ENCODE measurements around the gene ABCB10. TPM values are rescaled to one million over a fixed set of nuclear protein-coding genes. Genes with fewer than 3 reads are reported as not detected.
"Not testable (repeated sequence)": the region's sequence is repeated elsewhere in the genome, so short reads cannot be mapped to it uniquely, and the experiment has no call there.

ABCB10 gene
- total RNA-seq, 1 donor from 2014 or later: 11.5 TPM

- Histone ChIP-seq H3K9ac (ENCODE audit: low read depth in 1 of 3, low read length in 3 of 3) (peak overlapping the region; percentile 60 to 89 (median 76)), H3K27ac (ENCODE audit: low read depth, low read length) (peak overlapping the region; percentile 71), H3K4me3 (ENCODE audit: low read length in 3 of 3) (peak overlapping the region; percentile 76 to 95 (median 93)), H3K4me1 (ENCODE audit: control insufficient read depth in 3 of 3, insufficient read depth in 3 of 3, low read length in 3 of 3) (peaks cover 23 to 28% (median 26%) of the 10 kb centered on the region in 3 donors)
- H3K36me3 ChIP-seq (ENCODE audit: control insufficient read depth in 3 of 3, insufficient read depth in 3 of 3, low read length in 3 of 3); H3K9me3 ChIP-seq (ENCODE audit: control insufficient read depth in 3 of 3, low read length in 3 of 3); H3K27me3 ChIP-seq (ENCODE audit: control insufficient read depth in 3 of 3, insufficient read depth in 3 of 3, low read length in 3 of 3): not testable (repeated sequence)
Observed at GRCh38 chr1:229559336-229559801, 862 bp upstream of the ABCB10 start.

- H3K9me3 ChIP-seq (ENCODE audit: control insufficient read depth in 3 of 3, low read length in 3 of 3): no peaks in the 10 kb centered on the region
- peaks cover 16 to 21% (median 20%) of the 10 kb centered on the region in 3 donors for H3K4me1 ChIP-seq (ENCODE audit: control insufficient read depth in 3 of 3, insufficient read depth in 3 of 3, low read length in 3 of 3)
Observed at GRCh38 chr1:229557913-229558414, 543 bp downstream of the ABCB10 start.

GRCh38 chr1:229557200-229557850, 1.2 kb downstream of the ABCB10 start:
- H3K4me1 ChIP-seq (ENCODE audit: control insufficient read depth in 3 of 3, insufficient read depth in 3 of 3, low read length in 3 of 3): peaks cover 16 to 21% (median 20%) of the 10 kb centered on the region in 3 donors
- peak overlapping the region; percentile 75 to 89 (median 85) for H3K9ac ChIP-seq (ENCODE audit: low read depth in 1 of 3, low read length in 3 of 3)
- no peaks in the 10 kb centered on the region for H3K9me3 ChIP-seq (ENCODE audit: control insufficient read depth in 3 of 3, low read length in 3 of 3)
- peak overlapping the region; percentile 76 to 95 (median 93) for H3K4me3 ChIP-seq (ENCODE audit: low read length in 3 of 3)
- no peaks in the 10 kb centered on the region for H3K27me3 ChIP-seq (ENCODE audit: control insufficient read depth in 3 of 3, insufficient read depth in 3 of 3, low read length in 3 of 3)
- peak overlapping the region; percentile 65 for H3K27ac ChIP-seq (ENCODE audit: low read depth, low read length)
- peaks cover 0 to 2% (median 0%) of the 10 kb centered on the region in 3 donors for H3K36me3 ChIP-seq (ENCODE audit: control insufficient read depth in 3 of 3, insufficient read depth in 3 of 3, low read length in 3 of 3)

More at GRCh38 chr1:229557913-229558414, 543 bp downstream of the ABCB10 start:
- peak overlapping the region; percentile 75 to 89 (median 85) for H3K9ac ChIP-seq (ENCODE audit: low read depth in 1 of 3, low read length in 3 of 3)
- H3K36me3 ChIP-seq (ENCODE audit: control insufficient read depth in 3 of 3, insufficient read depth in 3 of 3, low read length in 3 of 3): peaks cover 0 to 2% (median 0%) of the 10 kb centered on the region in 3 donors
- H3K4me3 ChIP-seq (ENCODE audit: low read length in 3 of 3): peak overlapping the region; percentile 76 to 95 (median 93)
- H3K27me3 ChIP-seq (ENCODE audit: control insufficient read depth in 3 of 3, insufficient read depth in 3 of 3, low read length in 3 of 3): no peaks in the 10 kb centered on the region
- peak overlapping the region; percentile 65 for H3K27ac ChIP-seq (ENCODE audit: low read depth, low read length)

- Histone ChIP-seq H3K9ac (ENCODE audit: low read depth in 1 of 3, low read length in 3 of 3) (peak overlapping the region in 1 of 3 donors; percentile 27), H3K9me3 (ENCODE audit: control insufficient read depth in 3 of 3, low read length in 3 of 3) (no peaks in the 10 kb centered on the region), H3K4me1 (ENCODE audit: control insufficient read depth in 3 of 3, insufficient read depth in 3 of 3, low read length in 3 of 3) (peaks cover 16 to 25% (median 21%) of the 10 kb centered on the region in 3 donors), H3K27ac (ENCODE audit: low read depth, low read length) (no peak overlapping the region), H3K36me3 (ENCODE audit: control insufficient read depth in 3 of 3, insufficient read depth in 3 of 3, low read length in 3 of 3) (peaks cover 0 to 2% (median 0%) of the 10 kb centered on the region in 3 donors), H3K27me3 (ENCODE audit: control insufficient read depth in 3 of 3, insufficient read depth in 3 of 3, low read length in 3 of 3) (no peaks in the 10 kb centered on the region), H3K4me3 (ENCODE audit: low read length in 3 of 3) (no peak overlapping the region)
Observed at GRCh38 chr1:229554886-229555621, 3.5 kb downstream of the ABCB10 start.

- H3K9me3 ChIP-seq (ENCODE audit: control insufficient read depth in 3 of 3, low read length in 3 of 3): no peaks in the 10 kb centered on the region
- no peak overlapping the region for H3K27ac ChIP-seq (ENCODE audit: low read depth, low read length)
- no peak overlapping the region for H3K4me3 ChIP-seq (ENCODE audit: low read length in 3 of 3)
- peaks cover 12 to 22% (median 21%) of the 10 kb centered on the region in 3 donors for H3K4me1 ChIP-seq (ENCODE audit: control insufficient read depth in 3 of 3, insufficient read depth in 3 of 3, low read length in 3 of 3)
- H3K36me3 ChIP-seq (ENCODE audit: control insufficient read depth in 3 of 3, insufficient read depth in 3 of 3, low read length in 3 of 3): peaks cover 4 to 6% (median 5%) of the 10 kb centered on the region in 3 donors
- no peaks in the 10 kb centered on the region for H3K27me3 ChIP-seq (ENCODE audit: control insufficient read depth in 3 of 3, insufficient read depth in 3 of 3, low read length in 3 of 3)
- no peak overlapping the region for H3K9ac ChIP-seq (ENCODE audit: low read depth in 1 of 3, low read length in 3 of 3)
Observed at GRCh38 chr1:229553621-229554130, 4.8 kb downstream of the ABCB10 start.

- H3K9ac ChIP-seq (ENCODE audit: low read depth in 1 of 3, low read length in 3 of 3): no peak overlapping the region
- H3K27ac ChIP-seq (ENCODE audit: low read depth, low read length): no peak overlapping the region
- H3K36me3 ChIP-seq (ENCODE audit: control insufficient read depth in 3 of 3, insufficient read depth in 3 of 3, low read length in 3 of 3): peaks cover 4 to 10% (median 5%) of the 10 kb centered on the region in 3 donors
- H3K9me3 ChIP-seq (ENCODE audit: control insufficient read depth in 3 of 3, low read length in 3 of 3): no peaks in the 10 kb centered on the region
- H3K27me3 ChIP-seq (ENCODE audit: control insufficient read depth in 3 of 3, insufficient read depth in 3 of 3, low read length in 3 of 3): no peaks in the 10 kb centered on the region
- peaks cover 12 to 22% (median 20%) of the 10 kb centered on the region in 3 donors for H3K4me1 ChIP-seq (ENCODE audit: control insufficient read depth in 3 of 3, insufficient read depth in 3 of 3, low read length in 3 of 3)
- H3K4me3 ChIP-seq (ENCODE audit: low read length in 3 of 3): no peak overlapping the region
Observed at GRCh38 chr1:229552732-229553131, 5.8 kb downstream of the ABCB10 start.

- no peak overlapping the region for H3K9ac ChIP-seq (ENCODE audit: low read depth in 1 of 3, low read length in 3 of 3)
- no peak overlapping the region for H3K27ac ChIP-seq (ENCODE audit: low read depth, low read length)
- peaks cover 13 to 19% (median 14%) of the 10 kb centered on the region in 3 donors for H3K36me3 ChIP-seq (ENCODE audit: control insufficient read depth in 3 of 3, insufficient read depth in 3 of 3, low read length in 3 of 3)
- H3K9me3 ChIP-seq (ENCODE audit: control insufficient read depth in 3 of 3, low read length in 3 of 3): no peaks in the 10 kb centered on the region
- H3K27me3 ChIP-seq (ENCODE audit: control insufficient read depth in 3 of 3, insufficient read depth in 3 of 3, low read length in 3 of 3): no peaks in the 10 kb centered on the region
- peaks cover 4 to 12% (median 6%) of the 10 kb centered on the region in 3 donors for H3K4me1 ChIP-seq (ENCODE audit: control insufficient read depth in 3 of 3, insufficient read depth in 3 of 3, low read length in 3 of 3)
- H3K4me3 ChIP-seq (ENCODE audit: low read length in 3 of 3): no peak overlapping the region
Observed at GRCh38 chr1:229550812-229551567, 7.5 kb downstream of the ABCB10 start.

GRCh38 chr1:229547542-229547941, 11.0 kb downstream of the ABCB10 start:
- H3K4me3 ChIP-seq (ENCODE audit: low read length in 3 of 3): no peak overlapping the region
- H3K27me3 ChIP-seq (ENCODE audit: control insufficient read depth in 3 of 3, insufficient read depth in 3 of 3, low read length in 3 of 3): no peaks in the 10 kb centered on the region
- H3K36me3 ChIP-seq (ENCODE audit: control insufficient read depth in 3 of 3, insufficient read depth in 3 of 3, low read length in 3 of 3): peaks cover 19 to 39% (median 27%) of the 10 kb centered on the region in 3 donors
- no peak overlapping the region for H3K27ac ChIP-seq (ENCODE audit: low read depth, low read length)
- H3K9ac ChIP-seq (ENCODE audit: low read depth in 1 of 3, low read length in 3 of 3): no peak overlapping the region
- H3K9me3 ChIP-seq (ENCODE audit: control insufficient read depth in 3 of 3, low read length in 3 of 3): no peaks in the 10 kb centered on the region
- peaks cover 0 to 5% (median 0%) of the 10 kb centered on the region in 3 donors for H3K4me1 ChIP-seq (ENCODE audit: control insufficient read depth in 3 of 3, insufficient read depth in 3 of 3, low read length in 3 of 3)

- H3K27me3 ChIP-seq (ENCODE audit: control insufficient read depth in 3 of 3, insufficient read depth in 3 of 3, low read length in 3 of 3): no peaks in the 10 kb centered on the region
- no peak overlapping the region for H3K4me3 ChIP-seq (ENCODE audit: low read length in 3 of 3)
- H3K27ac ChIP-seq (ENCODE audit: low read depth, low read length): no peak overlapping the region
- H3K9me3 ChIP-seq (ENCODE audit: control insufficient read depth in 3 of 3, low read length in 3 of 3): no peaks in the 10 kb centered on the region
- no peaks in the 10 kb centered on the region for H3K4me1 ChIP-seq (ENCODE audit: control insufficient read depth in 3 of 3, insufficient read depth in 3 of 3, low read length in 3 of 3)
- peaks cover 28 to 57% (median 42%) of the 10 kb centered on the region in 3 donors for H3K36me3 ChIP-seq (ENCODE audit: control insufficient read depth in 3 of 3, insufficient read depth in 3 of 3, low read length in 3 of 3)
- no peak overlapping the region for H3K9ac ChIP-seq (ENCODE audit: low read depth in 1 of 3, low read length in 3 of 3)
Observed at GRCh38 chr1:229544587-229544986, 13.9 kb downstream of the ABCB10 start.
